Measurements from ENCODE around the gene TREML4.

GRCh38 chr6:41208439-41209106 is 19.6 kb upstream of the TREML4 start:
- TF ChIP-seq CTCF (IDR thresholded peaks at IDR 0.05; ENCODE audit: poor library complexity) (no peak), EZH2 (IDR thresholded peaks at IDR 0.05; ENCODE audit: borderline replicate concordance) (no peak), EZH2phosphoT487 (IDR thresholded peaks at IDR 0.05; ENCODE audit: low read depth, severe bottlenecking, unreplicated experiment) (no peak)
